GM19240 (cell line): ENCODE data around the gene DPP10.

ENCODE experiments used
- DNase-seq: peaks from one replicate; pipeline ENCODE4 v3.0.0; 2011; ENCODE audit warnings: low spot score; ENCODE audit not compliant: insufficient read length

Gene DPP10

GRCh38 chr2:115119086-115119485, 676.6 kb downstream of the DPP10 start:
- DNase-seq = no peak

GRCh38 chr2:115122701-115123100, 680.3 kb downstream of the DPP10 start:
- no peak for DNase-seq

GRCh38 chr2:115124817-115125216, 682.4 kb downstream of the DPP10 start:
- DNase-seq = no peak

- no peak for DNase-seq
Measured at GRCh38 chr2:115129536-115129935, 687.1 kb downstream of the DPP10 start.

- no peak for DNase-seq
Measured at GRCh38 chr2:115160531-115161080, 718.2 kb downstream of the DPP10 start.

GRCh38 chr2:115161081-115161770, 718.8 kb downstream of the DPP10 start:
- no peak for DNase-seq

- DNase-seq = no peak
Measured at GRCh38 chr2:115161771-115162493, 719.5 kb downstream of the DPP10 start.

GRCh38 chr2:115162494-115163293, 720.3 kb downstream of the DPP10 start:
- no peak for DNase-seq

- DNase-seq = no peak
Measured at GRCh38 chr2:115163572-115163971, 721.1 kb downstream of the DPP10 start.

- DNase-seq = peak; percentile 5
Measured at GRCh38 chr2:115165529-115166109, 723.2 kb downstream of the DPP10 start.

- DNase-seq = no peak
Measured at GRCh38 chr2:115168457-115168856, 726.0 kb downstream of the DPP10 start.

GRCh38 chr2:115169814-115170213, 727.4 kb downstream of the DPP10 start:
- DNase-seq = no peak

GRCh38 chr2:115171751-115172150, 729.3 kb downstream of the DPP10 start:
- DNase-seq = no peak

- no peak for DNase-seq
Measured at GRCh38 chr2:115174651-115175050, 732.2 kb downstream of the DPP10 start.

GRCh38 chr2:115183144-115183543, 740.7 kb downstream of the DPP10 start:
- DNase-seq = no peak

GRCh38 chr2:115190459-115190858, 748.0 kb downstream of the DPP10 start:
- no peak for DNase-seq

- no peak for DNase-seq
Measured at GRCh38 chr2:115194623-115195022, 752.2 kb downstream of the DPP10 start.

- DNase-seq = no peak
Measured at GRCh38 chr2:115196587-115196986, 754.1 kb downstream of the DPP10 start.

GRCh38 chr2:115199966-115200365, 757.5 kb downstream of the DPP10 start:
- no peak for DNase-seq

GRCh38 chr2:115201386-115201785, 758.9 kb downstream of the DPP10 start:
- DNase-seq = no peak

GRCh38 chr2:115208493-115209164, 766.2 kb downstream of the DPP10 start:
- DNase-seq = no peak
